Right kidney (tissue), 1 donor: ENCODE results near the gene DACH1.
A peak's percentile ranks its signal among the peaks of the same experiment; 100 is the strongest.
"Not testable (repeated sequence)": the region's sequence is repeated elsewhere in the genome, so short reads cannot be mapped to it uniquely, and the experiment has no call there.

Source experiments
- DNase-seq: peaks from one replicate; pipeline ENCODE4 v3.0.0-alpha.2; 2016

DACH1 gene

DNA sequence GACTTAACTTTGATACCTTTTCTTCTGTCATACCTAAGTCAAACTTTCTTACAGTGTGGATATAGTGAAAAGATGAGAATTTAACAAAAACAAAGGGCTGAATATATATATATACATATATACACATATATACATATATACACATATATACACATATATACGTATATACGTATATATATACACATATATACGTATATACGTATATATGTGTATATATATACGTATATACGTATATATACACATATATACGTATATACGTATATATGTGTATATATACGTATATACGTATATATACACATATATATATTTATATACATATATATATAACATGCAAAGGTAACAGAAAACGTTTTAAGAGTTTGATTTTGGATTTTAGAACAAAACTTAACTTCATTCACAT, 88.0 kb downstream of the DACH1 start:
- DNase-seq = not testable (repeated sequence)

DNA sequence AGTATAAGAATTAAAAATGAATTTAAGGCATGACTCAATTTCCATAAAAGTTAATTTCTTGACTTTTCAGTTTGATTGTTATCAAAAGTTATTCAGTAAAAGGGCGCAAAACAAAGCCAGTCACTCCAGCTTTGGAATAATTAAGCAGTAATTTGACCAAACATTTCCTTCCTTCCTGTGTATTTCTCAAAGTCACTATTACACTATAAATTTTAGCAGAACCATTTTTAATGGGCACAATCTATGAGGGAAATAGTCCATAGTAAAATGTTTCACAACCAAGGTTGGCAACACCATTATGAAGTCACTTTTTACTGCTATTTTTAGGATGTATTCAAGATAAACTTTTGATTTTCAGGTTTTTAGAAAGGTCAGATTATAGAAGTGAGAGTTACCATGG, 91.0 kb downstream of the DACH1 start:
- DNase-seq = no peak

- no peak for DNase-seq
Measured at GRCh38 chr13:71774863-71775262, 92.1 kb downstream of the DACH1 start.

DNA sequence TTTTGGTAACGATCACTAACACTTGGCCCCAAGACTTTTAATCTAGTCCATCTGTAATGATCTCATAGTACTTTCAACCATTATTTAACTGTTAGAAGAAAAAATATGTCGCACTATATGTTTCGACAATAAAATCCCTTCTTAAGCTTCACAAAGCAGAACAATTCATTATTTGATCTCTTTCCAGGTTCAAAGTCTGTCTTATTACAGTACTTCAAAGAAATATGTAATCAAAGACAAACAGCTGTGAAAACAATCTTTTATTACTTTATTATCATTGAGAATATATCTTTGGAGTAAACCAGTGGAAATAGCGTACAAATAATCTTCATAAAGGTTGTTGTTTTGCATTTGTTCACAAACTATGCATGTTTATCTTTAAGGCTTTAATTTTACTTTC, 93.5 kb downstream of the DACH1 start:
- no peak for DNase-seq

DNA sequence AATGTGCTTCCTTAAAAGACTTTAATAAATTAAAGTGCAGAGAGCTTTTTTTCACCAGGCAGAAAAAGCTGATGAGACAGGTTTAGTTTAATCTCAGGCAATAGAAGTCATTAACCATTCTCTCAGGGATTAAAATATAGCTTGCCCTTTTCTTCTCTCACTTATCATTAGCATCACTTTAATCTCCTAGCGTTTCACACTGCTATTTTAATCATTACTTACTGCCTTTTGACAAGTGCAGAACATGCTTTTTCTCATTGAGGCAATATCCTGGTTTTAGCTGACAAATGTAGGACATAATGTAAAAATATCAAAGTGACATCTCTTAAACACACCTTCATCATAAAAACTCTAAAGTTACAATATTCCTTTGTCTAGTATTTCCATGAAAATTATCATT, 94.6 kb downstream of the DACH1 start:
- no peak for DNase-seq

- DNase-seq = no peak
Measured at GRCh38 chr13:71771144-71771543, 95.9 kb downstream of the DACH1 start.

DNA sequence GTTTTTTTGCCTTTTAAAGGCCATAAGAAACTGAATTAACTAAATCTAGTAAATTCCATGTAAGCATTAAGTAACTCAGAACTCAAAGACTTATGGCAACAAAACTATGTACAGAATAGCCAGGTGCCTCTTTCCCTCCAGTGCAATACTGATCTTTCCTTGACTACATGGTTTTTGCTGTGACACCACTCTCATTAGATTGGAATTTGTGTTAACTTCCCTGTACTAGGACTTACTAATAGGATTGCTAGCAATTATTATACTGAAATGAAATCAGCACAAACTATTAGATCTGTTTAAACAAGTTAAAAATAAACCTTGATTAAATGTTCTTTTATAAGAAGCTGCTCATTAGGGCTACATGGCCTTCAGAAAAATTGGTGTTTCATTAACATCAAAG, 96.3 kb downstream of the DACH1 start:
- DNase-seq = no peak

GRCh38 chr13:71768881-71769280, 98.1 kb downstream of the DACH1 start:
- DNase-seq = no peak

DNA sequence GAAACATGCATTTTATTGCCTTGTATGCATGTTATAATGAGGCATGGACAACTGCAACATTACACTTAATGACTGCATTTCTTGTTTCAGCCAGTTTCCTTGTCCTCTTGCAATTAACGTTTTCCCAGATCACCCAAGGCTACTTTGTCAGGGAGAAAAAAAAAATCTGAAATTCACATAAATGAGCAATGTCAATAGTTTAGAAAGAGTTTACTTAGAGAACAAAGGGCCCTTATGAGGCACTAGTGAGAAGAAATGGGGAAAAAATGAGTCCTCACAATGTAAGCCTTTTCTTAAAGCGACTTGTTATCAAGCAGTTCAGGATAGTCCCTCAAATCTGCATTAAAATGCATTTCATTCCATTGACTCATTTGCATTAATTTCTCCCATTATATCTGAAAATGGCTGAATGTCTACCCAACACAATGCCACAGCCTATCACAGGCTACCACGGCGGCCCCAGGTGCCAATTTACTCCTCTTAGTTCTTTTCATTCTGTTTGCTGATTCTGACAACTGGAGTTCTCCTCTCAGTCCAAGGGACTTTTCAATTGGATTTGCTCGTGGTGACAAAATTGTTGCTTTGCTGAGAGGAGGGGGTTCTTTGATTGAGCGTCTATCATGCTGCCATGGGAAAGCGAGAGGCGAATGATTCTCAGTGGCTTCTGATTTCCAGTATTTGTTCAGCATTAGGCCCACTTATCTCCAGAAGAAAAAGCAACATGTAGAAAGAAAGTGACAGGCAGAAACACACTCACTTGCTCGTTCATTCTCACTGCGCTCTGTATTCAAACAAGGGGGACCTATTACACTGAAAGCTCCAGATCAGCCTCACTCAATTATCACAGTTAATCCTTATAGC, 107.1 kb downstream of the DACH1 start:
- peak; percentile 40 for DNase-seq

GRCh38 chr13:71758828-71759227, 108.2 kb downstream of the DACH1 start:
- no peak for DNase-seq

DNA sequence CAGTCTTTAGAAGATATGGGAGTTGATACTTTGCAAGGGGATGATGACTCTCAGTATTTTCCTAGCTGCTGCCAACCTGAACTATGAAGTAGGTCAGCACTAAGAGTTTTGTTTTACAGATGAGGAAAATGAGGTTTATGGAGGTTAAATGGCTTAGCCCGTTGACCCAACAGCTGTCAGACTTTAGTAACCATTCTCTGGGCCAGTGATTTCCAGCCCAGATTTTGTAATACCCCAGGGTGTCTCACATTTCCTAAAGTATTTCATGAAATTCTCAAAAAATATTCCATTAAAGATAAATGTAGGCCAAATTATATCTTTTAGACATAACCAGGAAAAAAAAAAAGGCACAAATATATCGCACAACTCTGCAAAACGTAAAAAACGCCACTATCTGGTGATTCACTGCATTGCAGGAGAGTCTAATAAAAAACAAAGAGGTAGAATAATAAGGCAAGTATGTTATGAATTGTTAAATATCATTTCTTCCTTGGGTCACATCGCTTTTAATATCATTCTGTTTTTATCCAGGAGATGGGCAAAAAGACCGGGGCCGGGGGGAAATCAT, 112.5 kb downstream of the DACH1 start:
- no peak for DNase-seq

DNA sequence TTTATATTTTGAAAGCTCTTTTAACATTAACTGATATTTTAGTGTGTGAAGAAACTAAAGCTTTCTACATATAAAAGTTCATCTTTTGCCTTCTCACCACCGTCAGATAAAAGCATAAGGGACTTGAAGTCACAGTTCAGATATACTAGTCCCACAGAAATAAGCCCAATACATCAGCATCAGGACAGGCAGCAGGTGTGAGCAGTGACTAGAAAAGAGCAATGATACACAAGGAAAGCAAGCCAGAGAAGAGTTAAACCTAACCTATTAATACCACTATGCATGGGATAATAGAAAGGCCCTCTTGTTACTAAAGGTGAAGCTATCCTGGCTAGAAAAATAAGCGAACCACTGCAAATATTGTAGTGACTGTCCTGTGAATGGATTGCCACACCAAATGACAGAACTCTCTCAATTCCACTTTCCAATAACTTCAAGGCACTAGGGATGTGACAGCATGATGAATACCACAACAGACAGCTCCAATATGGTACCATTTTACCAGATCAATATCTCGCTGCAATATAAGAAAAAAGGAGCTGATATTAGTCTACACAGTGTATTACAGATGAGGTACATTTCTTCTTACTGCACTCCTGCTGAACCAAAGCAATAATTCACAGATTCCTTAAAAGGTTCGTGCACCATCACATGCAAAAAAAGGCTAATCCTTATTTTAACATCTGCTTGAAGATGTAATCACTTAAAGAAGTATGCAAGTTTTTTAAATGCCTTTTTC, 114.1 kb downstream of the DACH1 start:
- no peak for DNase-seq

DNA sequence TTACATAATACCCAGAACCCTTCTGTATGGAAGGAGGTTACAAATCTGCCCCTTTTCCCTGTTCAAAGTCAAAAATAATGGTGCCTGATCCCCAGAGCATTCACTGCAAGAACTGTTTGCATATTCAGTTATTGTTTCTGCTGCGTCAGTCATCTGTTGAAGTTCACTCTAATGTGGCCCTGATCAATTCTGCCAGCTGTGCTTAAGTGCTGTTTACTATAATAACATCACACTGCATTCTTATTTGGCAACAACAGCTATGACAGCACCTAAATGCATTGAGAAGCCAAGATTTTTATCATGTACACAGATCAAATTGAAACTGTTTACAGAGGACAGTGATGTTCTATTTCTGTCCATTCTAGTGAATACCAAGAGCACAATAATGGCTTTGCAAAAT, 115.9 kb downstream of the DACH1 start:
- DNase-seq = no peak

DNA sequence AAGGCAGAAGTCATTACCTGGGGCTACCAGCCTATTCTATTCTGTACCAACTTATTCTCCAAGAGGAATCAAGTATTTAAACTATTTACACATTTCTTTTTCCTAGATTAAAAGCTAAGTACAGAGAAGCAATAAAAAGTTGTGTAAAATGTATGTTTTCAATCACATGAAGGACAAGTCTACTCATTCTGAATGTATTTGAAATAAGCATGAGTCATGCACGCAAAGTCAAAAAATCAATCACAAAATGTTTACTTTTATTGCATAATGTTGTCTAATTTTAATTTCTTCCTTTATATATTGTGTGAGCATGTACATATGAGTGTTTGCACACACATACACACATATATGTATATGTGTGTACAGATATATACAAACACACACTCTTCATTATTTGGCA, 136.7 kb downstream of the DACH1 start:
- DNase-seq = no peak

GRCh38 chr13:71729441-71729840, 137.6 kb downstream of the DACH1 start:
- DNase-seq = no peak

GRCh38 chr13:71727662-71728061, 139.3 kb downstream of the DACH1 start:
- no peak for DNase-seq

GRCh38 chr13:71727042-71727441, 140.0 kb downstream of the DACH1 start:
- DNase-seq = no peak

- DNase-seq = no peak
Measured at GRCh38 chr13:71722206-71722605, 144.8 kb downstream of the DACH1 start.

GRCh38 chr13:71721104-71721503, 145.9 kb downstream of the DACH1 start:
- DNase-seq = no peak

GRCh38 chr13:71718931-71719330, 148.1 kb downstream of the DACH1 start:
- DNase-seq = no peak

- DNase-seq = no peak
Measured at GRCh38 chr13:71714802-71715375, 152.1 kb downstream of the DACH1 start.

GRCh38 chr13:71712988-71713653, 153.9 kb downstream of the DACH1 start:
- DNase-seq = peak; percentile 37

- DNase-seq = no peak
Measured at GRCh38 chr13:71704656-71705055, 162.3 kb downstream of the DACH1 start.
